Breast epithelium (tissue), 3 donors: ENCODE results near the gene CARD16.

Source experiments
- CTCF ChIP-seq, 3 donors: fragments of 450-650 bp; IDR thresholded peaks; one replicate each; pipeline ENCODE4 v1.5.1; 2016 to 2017; ENCODE audit warnings: antibody characterized with exemption in 3 of 3, mild to moderate bottlenecking in 3 of 3, moderate library complexity in 3 of 3
- POLR2A ChIP-seq: fragments of 450-650 bp; IDR thresholded peaks from one replicate; pipeline ENCODE4 v1.6.1; 2016; ENCODE audit warnings: antibody characterized with exemption, mild to moderate bottlenecking, moderate library complexity
- POLR2AphosphoS5 ChIP-seq, 3 donors: sonication (generic); formaldehyde crosslinking; IDR thresholded peaks; one replicate each; pipeline ENCODE4 v1.6.1; 2017; ENCODE audit warnings: antibody characterized with exemption in 3 of 3

GRCh38 chr11:105007463-105007862 is 37.7 kb downstream of the CARD16 start:
- TF ChIP-seq CTCF (IDR thresholded peaks at IDR 0.05) (no peak), POLR2A (no peak), POLR2AphosphoS5 (IDR thresholded peaks at IDR 0.05) (no peak)
